Endothelial cell (in vitro differentiated cells): Measurements from ENCODE around the gene NLGN2. TPM values are rescaled to one million over a fixed set of nuclear protein-coding genes. Genes with fewer than 3 reads are reported as not detected.
"Not testable (repeated sequence)": the region's sequence is repeated elsewhere in the genome, so short reads cannot be mapped to it uniquely, and the experiment has no call there.

Source experiments
- DNase-seq: peaks from one replicate; pipeline ENCODE4 v3.0.0; 2021; ENCODE audit warnings: low spot score
- H3K27ac Mint-ChIP-seq: one replicate; pipeline ENCODE4 v1.8.0; 2021; ENCODE audit warnings: mixed read lengths, inconsistent platforms; ENCODE audit not compliant: unreplicated experiment
- H3K27me3 Mint-ChIP-seq: one replicate; pipeline ENCODE4 v1.8.0; 2021; ENCODE audit warnings: mild to moderate bottlenecking, moderate library complexity, mixed read lengths, inconsistent platforms; ENCODE audit not compliant: unreplicated experiment
- H3K36me3 Mint-ChIP-seq: one replicate; pipeline ENCODE4 v1.8.0; 2021; ENCODE audit warnings: mild to moderate bottlenecking, low read depth, mixed read lengths, inconsistent platforms; ENCODE audit not compliant: unreplicated experiment
- H3K4me1 Mint-ChIP-seq: one replicate; pipeline ENCODE4 v1.8.0; 2021; ENCODE audit warnings: mild to moderate bottlenecking, mixed read lengths, inconsistent platforms; ENCODE audit not compliant: unreplicated experiment
- H3K4me3 Mint-ChIP-seq: one replicate; pipeline ENCODE4 v1.8.0; 2021; ENCODE audit warnings: mild to moderate bottlenecking, mixed read lengths, inconsistent platforms; ENCODE audit not compliant: unreplicated experiment
- H3K9me3 Mint-ChIP-seq: one replicate; pipeline ENCODE4 v1.8.0; 2021; ENCODE audit warnings: mixed read lengths, inconsistent platforms; ENCODE audit not compliant: unreplicated experiment
- CTCF ChIP-seq: fragments of 200-600 bp; sonication (generic); IDR thresholded peaks from one replicate; pipeline ENCODE4 v1.5.0; 2021; ENCODE audit warnings: antibody characterized with exemption; ENCODE audit not compliant: unreplicated experiment
- long read RNA-seq: library from polyadenylated mRNA; unstranded; transcript quantifications from one replicate; pipeline ENCODE4 v2.0.0, GENCODE V29; 2020; ENCODE audit not compliant: unreplicated experiment
- total RNA-seq: library from RNA; stranded (reverse); fragmentation: NEBNext Ultra II Directional; extraction: Animal tissue kit (Norgen Biotek cat#: 25700); gene quantifications from one replicate; pipeline ENCODE4 v1.2.1, GENCODE V29; 2021; ENCODE audit not compliant: unreplicated experiment

NLGN2 gene
- total RNA-seq, result 54.8 TPM
- long read RNA-seq, partial matches to known transcripts, result 0 of 2 reads
- long read RNA-seq, other reads (novel, unspliced or antisense), result 2 of 2 reads

- no peak within 1 kb of the TSS for H3K4me3 Mint-ChIP-seq
- no peak within 1 kb of the TSS for H3K27ac Mint-ChIP-seq
- peaks cover 13% of the 10 kb centered on the region for H3K27me3 Mint-ChIP-seq
- no peak for DNase-seq
- peaks cover 29% of the 10 kb centered on the region for H3K4me1 Mint-ChIP-seq
- no peaks in the 10 kb centered on the region for H3K9me3 Mint-ChIP-seq
- peaks cover 17% of the 10 kb centered on the region for H3K36me3 Mint-ChIP-seq
- no peak for TF ChIP-seq CTCF
These were observed at the start of gene NLGN2 for GRCh38 chr17:7407485-7408251. Gene NLGN2 (plus strand): TSS chr17:7407845. CDS start chr17:7408256, 411 bp downstream.

GRCh38 chr17:7361906-7362305 is 45.7 kb upstream of the NLGN2 start:
- no peaks in the 10 kb centered on the region for H3K27me3 Mint-ChIP-seq
- TF ChIP-seq CTCF, result no peak
- H3K27ac Mint-ChIP-seq, result no peak overlapping the region
- H3K4me3 Mint-ChIP-seq, result peak overlapping the region; percentile 22
- no peaks in the 10 kb centered on the region for H3K9me3 Mint-ChIP-seq
- H3K4me1 Mint-ChIP-seq, result peaks cover 9% of the 10 kb centered on the region
- H3K36me3 Mint-ChIP-seq, result peaks cover 3% of the 10 kb centered on the region
- DNase-seq, result no peak

- Mint-ChIP-seq H3K9me3 (no peaks in the 10 kb centered on the region), H3K4me1 (peaks cover 9% of the 10 kb centered on the region), H3K27me3 (no peaks in the 10 kb centered on the region), H3K36me3 (peaks cover 3% of the 10 kb centered on the region), H3K27ac (no peak overlapping the region), H3K4me3 (no peak overlapping the region)
- no peak for TF ChIP-seq CTCF
- no peak for DNase-seq
These were observed 44.3 kb upstream of the NLGN2 start for GRCh38 chr17:7363311-7363710.

- not testable (repeated sequence) for H3K4me3 Mint-ChIP-seq, H3K4me1 Mint-ChIP-seq, H3K27me3 Mint-ChIP-seq, H3K27ac Mint-ChIP-seq, H3K9me3 Mint-ChIP-seq, DNase-seq, H3K36me3 Mint-ChIP-seq
These were observed 41.7 kb upstream of the NLGN2 start for GRCh38 chr17:7365963-7366362.

GRCh38 chr17:7367083-7367482 is 40.6 kb upstream of the NLGN2 start:
- H3K9me3 Mint-ChIP-seq, result no peaks in the 10 kb centered on the region
- no peak overlapping the region for H3K4me3 Mint-ChIP-seq
- H3K27ac Mint-ChIP-seq, result no peak overlapping the region
- no peak for DNase-seq
- H3K27me3 Mint-ChIP-seq, result peaks cover 2% of the 10 kb centered on the region
- H3K4me1 Mint-ChIP-seq, result no peaks in the 10 kb centered on the region
- peaks cover under 1% of the 10 kb centered on the region for H3K36me3 Mint-ChIP-seq
- TF ChIP-seq CTCF, result no peak
